ENCODE results near the gene TNRC6A. TPM values are rescaled to one million over a fixed set of nuclear protein-coding genes. Genes with fewer than 3 reads are reported as not detected.

Gene TNRC6A
- total and polyA plus RNA-seq, 4 experiments from 2014 or later, result 0.88 to 103 (median 63.3) TPM

DNA sequence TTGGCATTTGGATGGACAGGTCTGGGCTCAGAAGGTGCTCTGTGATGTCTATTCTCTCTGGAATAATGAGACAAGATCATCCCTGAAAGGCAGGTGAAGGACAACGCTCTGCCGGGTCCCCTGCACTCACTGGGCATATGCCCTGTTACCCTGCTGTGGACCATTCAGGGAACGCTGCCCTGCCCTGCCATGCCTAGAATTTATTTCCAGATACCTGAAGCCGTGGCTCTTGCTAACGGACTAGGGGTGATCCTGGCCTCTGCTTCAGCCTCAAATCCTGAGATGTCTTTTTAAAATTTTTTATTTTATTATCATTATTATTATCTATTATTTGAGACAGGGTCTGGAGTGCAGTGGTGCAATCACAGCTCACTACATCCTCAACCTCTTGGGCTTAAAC lies 120.2 kb downstream of the TNRC6A start:
- Histone ChIP-seq H3K27me3 (ENCODE audit: insufficient read depth, low read length) (no peaks in the 10 kb centered on the region), H3K27ac (ENCODE audit: low read depth, low read length) (no peak overlapping the region), H3K4me3 (ENCODE audit: low read length in 2 of 2) (no peak overlapping the region), H3K36me3 (ENCODE audit: insufficient read depth, low read length) (no peaks in the 10 kb centered on the region), H3K9me3 (ENCODE audit: control insufficient read depth in 1 of 2, low read length in 2 of 2) (no peaks in the 10 kb centered on the region), H3K4me1 (ENCODE audit: insufficient read depth, low read length) (no peaks in the 10 kb centered on the region)
- intact Hi-C loops (cut with micrococcal nuclease), result no loop called here
- H3K27ac Mint-ChIP-seq, result no peak overlapping the region
- H3K36me3 Mint-ChIP-seq, result no peaks in the 10 kb centered on the region
- ChIA-PET POLR2A (ENCODE audit: partially characterized antibody) (no interaction called here), CTCF (ENCODE audit: partially characterized antibody) (no interaction called here)
- peaks cover 0 to 2% (median 0%) of the 10 kb centered on the region in 4 donors for H3K4me1 Mint-ChIP-seq
- H3K9me3 Mint-ChIP-seq, result no peaks in the 10 kb centered on the region
- no peaks in the 10 kb centered on the region for H3K27me3 Mint-ChIP-seq
- no peak for DNase-seq
- no peak overlapping the region for H3K4me3 Mint-ChIP-seq

DNA sequence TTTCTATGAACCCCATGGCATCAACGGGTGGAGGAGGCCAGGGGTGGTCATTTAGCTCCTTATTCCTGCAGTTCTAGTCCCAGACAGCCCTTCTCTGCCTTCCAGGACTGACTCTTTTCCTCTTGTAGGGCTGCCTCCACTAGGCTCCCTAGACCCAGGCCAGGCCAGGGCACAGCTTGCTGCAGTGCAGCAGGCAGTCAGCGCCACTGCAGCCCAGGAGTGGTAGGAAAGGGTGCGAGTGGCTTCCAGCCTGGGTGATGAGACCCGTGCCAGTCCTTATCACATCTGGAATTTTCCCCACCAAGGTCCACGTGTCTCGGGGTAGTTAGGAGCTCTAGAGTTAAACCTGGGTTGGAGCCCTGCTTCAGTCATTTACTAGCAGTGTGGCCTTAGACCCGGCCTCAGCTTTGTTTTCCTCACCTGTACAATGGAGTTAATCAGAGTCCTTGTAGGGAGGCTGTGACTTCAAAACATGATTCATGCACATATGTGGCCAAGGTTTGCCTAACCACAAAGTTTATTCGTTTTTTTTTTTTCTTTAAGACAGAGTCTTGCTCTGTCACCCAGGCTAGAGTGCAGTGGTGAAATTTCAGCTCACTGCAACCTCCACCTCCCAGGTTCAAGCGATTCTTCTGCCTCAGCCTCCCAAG lies 121.0 kb downstream of the TNRC6A start:
- ChIA-PET CTCF (ENCODE audit: partially characterized antibody) (no interaction called here), POLR2A (ENCODE audit: partially characterized antibody) (no interaction called here)
- Mint-ChIP-seq H3K36me3 (no peaks in the 10 kb centered on the region), H3K27ac (no peak overlapping the region), H3K4me3 (no peak overlapping the region), H3K4me1 (peaks cover 0 to 2% (median 0%) of the 10 kb centered on the region in 4 donors), H3K27me3 (no peaks in the 10 kb centered on the region), H3K9me3 (no peaks in the 10 kb centered on the region)
- H3K36me3 ChIP-seq (ENCODE audit: insufficient read depth, low read length), result no peaks in the 10 kb centered on the region
- no peaks in the 10 kb centered on the region for H3K4me1 ChIP-seq (ENCODE audit: insufficient read depth, low read length)
- intact Hi-C loops (cut with micrococcal nuclease), result no loop called here
- H3K27ac ChIP-seq (ENCODE audit: low read depth, low read length), result no peak overlapping the region
- no peak overlapping the region for H3K4me3 ChIP-seq (ENCODE audit: low read length in 2 of 2)
- H3K27me3 ChIP-seq (ENCODE audit: insufficient read depth, low read length), result no peaks in the 10 kb centered on the region
- no peak for DNase-seq
- no peaks in the 10 kb centered on the region for H3K9me3 ChIP-seq (ENCODE audit: control insufficient read depth in 1 of 2, low read length in 2 of 2)

DNA sequence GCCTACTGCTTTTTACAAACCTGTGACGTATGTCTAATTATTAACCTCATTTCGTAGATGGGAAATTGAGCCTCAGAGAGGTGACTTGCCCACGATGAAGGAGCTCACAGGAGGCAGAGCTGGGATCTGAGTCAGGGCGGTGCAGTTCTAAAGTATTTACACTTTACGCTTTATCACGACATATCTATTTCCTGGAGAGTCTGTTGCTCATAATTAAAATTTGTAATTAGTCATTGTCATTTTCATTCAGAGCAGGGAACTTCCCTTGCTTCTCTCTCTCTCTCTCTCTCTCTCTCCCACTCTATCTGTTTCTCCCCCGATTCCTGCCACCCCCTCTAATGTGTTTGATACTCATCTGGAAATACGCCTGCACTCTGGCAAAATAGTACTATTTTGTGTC lies 122.2 kb downstream of the TNRC6A start:
- H3K27ac Mint-ChIP-seq, result no peak overlapping the region
- intact Hi-C loops (cut with micrococcal nuclease), result no loop called here
- POLR2A ChIA-PET (ENCODE audit: partially characterized antibody), result no interaction called here

DNA sequence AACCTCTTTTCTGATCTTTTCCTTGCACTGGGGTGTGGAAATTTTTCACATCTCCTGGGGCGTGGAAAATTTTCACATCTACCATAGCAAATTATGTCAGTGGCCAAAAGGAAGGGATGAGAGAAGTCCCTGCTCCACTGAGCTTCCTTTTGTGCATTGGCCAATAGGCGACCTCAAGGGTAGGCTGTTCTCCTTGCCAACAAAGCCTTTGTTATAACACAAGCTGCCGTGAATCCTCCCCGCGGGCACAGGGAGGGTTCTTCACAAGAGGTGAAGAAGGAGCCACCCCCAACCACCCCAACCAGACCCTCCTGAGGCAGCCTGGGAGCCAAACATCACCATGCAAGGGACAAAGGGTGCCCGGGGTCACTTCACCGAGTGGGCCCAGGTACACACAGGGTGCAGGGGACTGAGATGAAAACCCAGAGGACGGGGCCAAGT lies 122.8 kb downstream of the TNRC6A start:
- no peak for DNase-seq
- Histone ChIP-seq H3K27me3 (ENCODE audit: insufficient read depth, low read length) (no peaks in the 10 kb centered on the region), H3K27ac (ENCODE audit: low read depth, low read length) (no peak overlapping the region), H3K36me3 (ENCODE audit: insufficient read depth, low read length) (no peaks in the 10 kb centered on the region), H3K9me3 (ENCODE audit: control insufficient read depth in 1 of 2, low read length in 2 of 2) (no peaks in the 10 kb centered on the region), H3K4me3 (ENCODE audit: low read length in 2 of 2) (no peak overlapping the region), H3K4me1 (ENCODE audit: insufficient read depth, low read length) (no peaks in the 10 kb centered on the region)
- H3K27me3 Mint-ChIP-seq, result peaks cover 0 to 2% of the 10 kb centered on the region in 2 donors
- no peak overlapping the region for H3K4me3 Mint-ChIP-seq
- ChIA-PET POLR2A (ENCODE audit: partially characterized antibody) (no interaction called here), CTCF (ENCODE audit: partially characterized antibody) (no interaction called here)
- H3K4me1 Mint-ChIP-seq, result peaks cover 0 to 2% (median 0%) of the 10 kb centered on the region in 4 donors
- no peaks in the 10 kb centered on the region for H3K9me3 Mint-ChIP-seq
- intact Hi-C loops (cut with micrococcal nuclease), result no loop called here
- no peaks in the 10 kb centered on the region for H3K36me3 Mint-ChIP-seq
- no peak overlapping the region for H3K27ac Mint-ChIP-seq

More for the DNA sequence above, 122.2 kb downstream of the TNRC6A start:
- CTCF ChIA-PET (ENCODE audit: partially characterized antibody), result no interaction called here
- Mint-ChIP-seq H3K4me1 (peaks cover 0 to 2% (median 0%) of the 10 kb centered on the region in 4 donors), H3K9me3 (no peaks in the 10 kb centered on the region), H3K27me3 (peaks cover 0 to 2% of the 10 kb centered on the region in 2 donors), H3K36me3 (no peaks in the 10 kb centered on the region), H3K4me3 (no peak overlapping the region)
- Histone ChIP-seq H3K36me3 (ENCODE audit: insufficient read depth, low read length) (no peaks in the 10 kb centered on the region), H3K9me3 (ENCODE audit: control insufficient read depth in 1 of 2, low read length in 2 of 2) (no peaks in the 10 kb centered on the region), H3K27ac (ENCODE audit: low read depth, low read length) (no peak overlapping the region), H3K4me3 (ENCODE audit: low read length in 2 of 2) (no peak overlapping the region), H3K27me3 (ENCODE audit: insufficient read depth, low read length) (no peaks in the 10 kb centered on the region), H3K4me1 (ENCODE audit: insufficient read depth, low read length) (no peaks in the 10 kb centered on the region)
- DNase-seq, result no peak

DNA sequence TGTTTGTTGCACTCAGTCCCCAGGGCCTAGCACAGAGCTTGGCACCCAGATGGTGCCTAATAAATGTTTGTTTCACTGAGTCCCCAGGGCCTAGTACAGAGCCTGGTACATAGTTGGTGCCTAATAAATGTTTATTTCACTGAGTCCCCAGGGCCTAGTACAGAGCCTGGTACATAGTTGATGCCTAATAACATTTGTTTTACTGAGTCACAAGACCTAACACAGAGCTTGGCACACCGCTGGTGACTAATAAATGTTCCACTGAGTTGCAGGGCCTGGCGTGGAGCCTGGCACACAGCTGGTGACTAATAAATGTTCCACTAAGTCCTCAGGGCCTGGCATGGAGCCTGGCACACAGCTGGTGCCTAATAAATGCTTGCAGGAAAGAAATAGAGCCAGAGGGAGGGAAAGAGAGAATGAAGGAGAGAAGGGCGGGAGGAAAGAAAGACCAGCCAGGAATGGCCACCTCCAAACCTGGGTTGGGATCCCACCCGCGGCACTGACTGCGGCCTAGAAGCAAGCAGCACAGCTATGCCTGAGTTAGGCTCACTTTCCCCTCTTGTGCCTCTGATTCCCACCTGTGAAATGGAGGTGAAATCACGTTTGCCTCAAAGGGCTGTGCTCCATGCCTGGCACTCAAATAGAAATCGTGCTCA lies 123.8 kb downstream of the TNRC6A start:
- Histone ChIP-seq H3K27ac (ENCODE audit: low read depth, low read length) (no peak overlapping the region), H3K36me3 (ENCODE audit: insufficient read depth, low read length) (no peaks in the 10 kb centered on the region), H3K4me3 (ENCODE audit: low read length in 2 of 2) (no peak overlapping the region), H3K27me3 (ENCODE audit: insufficient read depth, low read length) (no peaks in the 10 kb centered on the region), H3K9me3 (ENCODE audit: control insufficient read depth in 1 of 2, low read length in 2 of 2) (no peaks in the 10 kb centered on the region), H3K4me1 (ENCODE audit: insufficient read depth, low read length) (no peaks in the 10 kb centered on the region)
- no peak for DNase-seq
- peaks cover 0 to 2% of the 10 kb centered on the region in 2 donors for H3K27me3 Mint-ChIP-seq
- no peaks in the 10 kb centered on the region for H3K36me3 Mint-ChIP-seq
- ChIA-PET POLR2A (ENCODE audit: partially characterized antibody) (no interaction called here), CTCF (ENCODE audit: partially characterized antibody) (no interaction called here)
- H3K4me1 Mint-ChIP-seq, result peaks cover 0 to 2% (median 0%) of the 10 kb centered on the region in 4 donors
- H3K4me3 Mint-ChIP-seq, result no peak overlapping the region
- H3K9me3 Mint-ChIP-seq, result peaks cover 0 to 4% (median 0%) of the 10 kb centered on the region in 8 donors
- intact Hi-C loops (cut with micrococcal nuclease), result no loop called here
- no peak overlapping the region for H3K27ac Mint-ChIP-seq

DNA sequence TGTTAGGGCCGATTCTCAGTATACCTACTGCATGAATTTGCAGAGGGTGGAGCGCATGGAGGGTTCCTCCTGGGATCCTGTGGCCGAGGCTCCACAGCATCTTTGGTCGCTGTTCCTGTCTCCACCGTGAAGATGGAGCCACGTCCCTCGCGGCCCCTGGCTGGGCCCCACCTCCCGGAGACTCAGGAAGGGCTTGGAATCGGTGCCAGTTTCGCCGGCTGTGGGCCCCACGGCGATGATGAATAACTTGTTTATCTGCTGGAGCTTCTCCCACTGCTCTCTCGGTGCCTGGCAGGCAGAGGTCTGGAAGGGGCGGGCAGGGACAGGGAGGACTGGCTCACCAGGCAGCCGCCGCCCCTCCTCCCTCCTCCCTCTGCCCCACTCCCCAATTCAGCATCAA lies 124.4 kb downstream of the TNRC6A start:
- no peaks in the 10 kb centered on the region for H3K27me3 ChIP-seq (ENCODE audit: insufficient read depth, low read length)
- H3K9me3 ChIP-seq (ENCODE audit: control insufficient read depth in 1 of 2, low read length in 2 of 2), result no peaks in the 10 kb centered on the region
- no peaks in the 10 kb centered on the region for H3K4me1 ChIP-seq (ENCODE audit: insufficient read depth, low read length)
- CTCF ChIA-PET (ENCODE audit: partially characterized antibody), result no interaction called here
- no peaks in the 10 kb centered on the region for H3K36me3 ChIP-seq (ENCODE audit: insufficient read depth, low read length)
- Mint-ChIP-seq H3K27me3 (peaks cover 0 to 6% of the 10 kb centered on the region in 2 donors), H3K4me3 (no peak overlapping the region), H3K36me3 (no peaks in the 10 kb centered on the region), H3K27ac (no peak overlapping the region), H3K9me3 (peaks cover 0 to 4% (median 0%) of the 10 kb centered on the region in 8 donors), H3K4me1 (peaks cover 0 to 2% (median 0%) of the 10 kb centered on the region in 4 donors)
- POLR2A ChIA-PET (ENCODE audit: partially characterized antibody), result no interaction called here
- DNase-seq, result no peak
- intact Hi-C loops (cut with micrococcal nuclease), result no loop called here
- H3K4me3 ChIP-seq (ENCODE audit: low read length in 2 of 2), result no peak overlapping the region
- no peak overlapping the region for H3K27ac ChIP-seq (ENCODE audit: low read depth, low read length)

DNA sequence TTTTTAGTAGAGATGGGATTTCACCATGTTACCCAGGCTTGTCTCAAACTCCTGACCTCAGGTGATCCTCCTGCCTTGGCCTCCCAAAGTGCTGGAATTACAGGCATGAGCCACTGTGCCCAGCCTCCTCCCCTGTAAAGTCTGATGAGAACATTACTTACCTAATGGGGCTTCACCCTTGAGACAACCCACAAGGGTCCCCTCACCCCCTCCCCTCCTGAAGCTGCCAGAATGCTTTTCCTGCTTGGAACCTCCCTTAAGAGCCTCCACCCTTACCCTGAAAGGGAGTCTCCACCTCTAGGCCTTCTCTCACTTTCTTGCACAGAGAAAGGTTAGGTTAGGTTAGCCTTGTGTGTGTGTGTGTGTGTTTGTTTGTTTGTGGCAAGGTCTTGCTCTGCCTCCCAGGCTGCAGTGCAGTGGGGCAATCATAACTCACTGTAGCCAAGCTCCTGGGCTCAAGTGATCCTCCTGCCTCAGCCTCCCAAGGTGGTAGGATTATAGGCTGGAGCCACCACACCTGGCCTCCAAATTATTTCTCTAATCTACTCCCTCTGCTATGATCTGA lies 125.2 kb downstream of the TNRC6A start:
- H3K9me3 Mint-ChIP-seq, result peaks cover 0 to 4% (median 0%) of the 10 kb centered on the region in 8 donors
- CTCF ChIA-PET (ENCODE audit: partially characterized antibody), result no interaction called here

More for the DNA sequence above, 125.2 kb downstream of the TNRC6A start:
- Histone ChIP-seq H3K4me1 (ENCODE audit: insufficient read depth, low read length) (no peaks in the 10 kb centered on the region), H3K27ac (ENCODE audit: low read depth, low read length) (no peak overlapping the region), H3K4me3 (ENCODE audit: low read length in 2 of 2) (no peak overlapping the region), H3K36me3 (ENCODE audit: insufficient read depth, low read length) (no peaks in the 10 kb centered on the region), H3K9me3 (ENCODE audit: control insufficient read depth in 1 of 2, low read length in 2 of 2) (no peaks in the 10 kb centered on the region), H3K27me3 (ENCODE audit: insufficient read depth, low read length) (no peaks in the 10 kb centered on the region)
- H3K4me1 Mint-ChIP-seq, result peaks cover 0 to 2% (median 0%) of the 10 kb centered on the region in 4 donors
- peaks cover 0 to 6% of the 10 kb centered on the region in 2 donors for H3K27me3 Mint-ChIP-seq
- POLR2A ChIA-PET (ENCODE audit: partially characterized antibody), result no interaction called here
- intact Hi-C loops (cut with micrococcal nuclease), result no loop called here
- H3K27ac Mint-ChIP-seq, result no peak overlapping the region
- H3K36me3 Mint-ChIP-seq, result no peaks in the 10 kb centered on the region
- no peak for DNase-seq
- H3K4me3 Mint-ChIP-seq, result no peak overlapping the region

Data from CD4-positive, alpha-beta memory T cell (primary cell).